Dendritic cell treated with granulocyte-macrophage colony-stimulating factor and Interleukin-4, amounts not matched to agents 40 ng/mL and 50 ng/mL, for 4 days (primary cell): ENCODE data around the gene TEKT2.
A peak's percentile ranks its signal among the peaks of the same experiment; 100 is the strongest.

Experiments
- H3K27ac Mint-ChIP-seq: one replicate; pipeline ENCODE4 v1.8.0; 2022; ENCODE audit warnings: mild to moderate bottlenecking, mixed read lengths
- H3K27me3 Mint-ChIP-seq: one replicate; pipeline ENCODE4 v1.8.0; 2022; ENCODE audit warnings: mild to moderate bottlenecking, mixed read lengths
- H3K36me3 Mint-ChIP-seq: one replicate; pipeline ENCODE4 v1.8.0; 2022; ENCODE audit warnings: low read depth, mixed read lengths
- H3K4me1 Mint-ChIP-seq: one replicate; pipeline ENCODE4 v1.8.0; 2022; ENCODE audit warnings: low read depth, mixed read lengths
- H3K4me3 Mint-ChIP-seq: one replicate; pipeline ENCODE4 v1.8.0; 2022; ENCODE audit warnings: mild to moderate bottlenecking, moderate library complexity, mixed read lengths
- H3K9me3 Mint-ChIP-seq: one replicate; pipeline ENCODE4 v1.8.0; 2022; ENCODE audit warnings: mixed read lengths
- intact Hi-C: fragments of 100-400 bp; cut with micrococcal nuclease; formaldehyde crosslinking; loops from one replicate; pipeline ENCODE4 v1.15.0; 2022

The TEKT2 gene

DNA sequence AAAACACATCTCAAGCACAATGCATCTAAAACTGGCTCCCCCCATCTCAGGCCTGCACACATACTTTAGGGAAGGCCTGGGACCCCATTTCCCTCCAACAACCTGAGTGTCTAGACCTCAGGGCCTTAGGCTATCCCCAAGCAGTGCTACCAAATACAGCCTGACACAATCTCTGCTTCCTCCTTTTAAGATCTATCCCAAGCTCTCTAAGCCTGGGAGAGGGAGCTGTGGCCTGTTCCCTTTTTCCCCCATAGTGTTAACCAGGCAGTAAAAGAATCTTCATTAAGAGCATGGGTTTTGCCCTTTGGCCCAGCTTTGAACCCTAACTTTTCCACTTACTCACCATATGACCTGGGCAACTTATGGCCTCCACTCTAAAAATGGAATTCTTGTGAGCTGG, 51.9 kb downstream of the TEKT2 start:
- Mint-ChIP-seq H3K9me3 (no peaks in the 10 kb centered on the region), H3K4me3 (no peak overlapping the region), H3K4me1 (peaks cover 30% of the 10 kb centered on the region), H3K36me3 (peaks cover 48% of the 10 kb centered on the region), H3K27ac (peak overlapping the region; percentile 33), H3K27me3 (no peaks in the 10 kb centered on the region)
- intact Hi-C loops, result loop anchor here (2.0 kb wide), 1 partner anchor 35 kb away; no protein-coding TSS in a partner anchor

DNA sequence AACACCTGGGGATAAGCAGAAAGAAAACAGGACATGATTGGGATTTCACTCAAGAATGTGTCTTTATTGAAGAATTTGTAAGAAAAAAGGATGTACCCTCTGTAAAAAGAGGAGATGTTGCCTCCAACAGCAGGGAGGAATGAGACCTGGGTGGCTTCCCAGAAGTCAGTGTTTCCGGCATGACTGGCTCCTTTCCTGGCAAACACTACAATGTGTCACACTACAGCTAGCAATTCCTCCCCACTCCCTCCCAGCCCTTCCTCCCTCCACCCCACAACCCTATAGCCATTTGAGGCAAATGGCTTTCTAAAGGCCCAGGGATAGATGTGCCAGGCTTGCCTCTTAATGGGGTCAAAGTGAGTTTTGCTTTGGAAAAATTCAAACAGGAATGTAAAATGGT, 52.6 kb downstream of the TEKT2 start:
- Mint-ChIP-seq H3K9me3 (no peaks in the 10 kb centered on the region), H3K27ac (no peak overlapping the region), H3K4me3 (no peak overlapping the region), H3K27me3 (no peaks in the 10 kb centered on the region), H3K36me3 (peaks cover 54% of the 10 kb centered on the region), H3K4me1 (peaks cover 38% of the 10 kb centered on the region)
- intact Hi-C loops, result no loop called here

DNA sequence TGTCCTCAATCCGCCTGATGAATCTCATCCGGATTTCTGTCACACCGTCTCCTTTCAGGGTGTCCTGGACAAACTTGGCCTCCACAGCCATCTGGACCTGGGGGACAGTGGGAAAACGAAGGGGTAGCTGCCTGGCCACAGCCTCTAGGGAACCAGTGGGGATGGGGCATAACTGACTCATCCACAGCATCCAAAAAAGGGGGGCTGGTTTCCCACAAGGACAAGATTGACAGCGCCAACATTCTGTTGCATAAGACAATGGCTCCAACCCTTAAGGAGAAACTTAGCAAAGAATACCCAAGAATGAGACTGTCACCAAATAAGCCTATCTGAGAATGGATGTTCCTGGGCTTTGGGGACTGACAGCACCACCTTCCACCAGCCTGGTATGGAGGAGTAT, 53.3 kb downstream of the TEKT2 start:
- H3K4me3 Mint-ChIP-seq, result no peak overlapping the region
- no peaks in the 10 kb centered on the region for H3K9me3 Mint-ChIP-seq
- H3K4me1 Mint-ChIP-seq, result peaks cover 45% of the 10 kb centered on the region
- H3K27ac Mint-ChIP-seq, result no peak overlapping the region
- peaks cover 54% of the 10 kb centered on the region for H3K36me3 Mint-ChIP-seq
- H3K27me3 Mint-ChIP-seq, result no peaks in the 10 kb centered on the region
- intact Hi-C loops, result no loop called here

- peaks cover 54% of the 10 kb centered on the region for H3K36me3 Mint-ChIP-seq
- H3K27me3 Mint-ChIP-seq, result no peaks in the 10 kb centered on the region
- H3K4me1 Mint-ChIP-seq, result peaks cover 49% of the 10 kb centered on the region
- H3K4me3 Mint-ChIP-seq, result no peak overlapping the region
- intact Hi-C loops, result no loop called here
- H3K27ac Mint-ChIP-seq, result no peak overlapping the region
- H3K9me3 Mint-ChIP-seq, result no peaks in the 10 kb centered on the region
Observed at GRCh38 chr1:36137776-36138175, 53.9 kb downstream of the TEKT2 start.
